HL-60/S4 treated with retinoic acid at 250 ng/mL for 4 days and 3 days (cell line): Measurements from ENCODE around the gene ACKR4.
"Not testable (repeated sequence)": the region's sequence is repeated elsewhere in the genome, so short reads cannot be mapped to it uniquely, and the experiment has no call there.

Source experiments
- in situ Hi-C: fragments of 300-500 bp; cut with MboI; formaldehyde crosslinking; loops from 2 replicates; pipeline ENCODE4 v1.7.0; 2022; ENCODE audit warnings: low sequenced_read_pairs

Gene ACKR4

DNA sequence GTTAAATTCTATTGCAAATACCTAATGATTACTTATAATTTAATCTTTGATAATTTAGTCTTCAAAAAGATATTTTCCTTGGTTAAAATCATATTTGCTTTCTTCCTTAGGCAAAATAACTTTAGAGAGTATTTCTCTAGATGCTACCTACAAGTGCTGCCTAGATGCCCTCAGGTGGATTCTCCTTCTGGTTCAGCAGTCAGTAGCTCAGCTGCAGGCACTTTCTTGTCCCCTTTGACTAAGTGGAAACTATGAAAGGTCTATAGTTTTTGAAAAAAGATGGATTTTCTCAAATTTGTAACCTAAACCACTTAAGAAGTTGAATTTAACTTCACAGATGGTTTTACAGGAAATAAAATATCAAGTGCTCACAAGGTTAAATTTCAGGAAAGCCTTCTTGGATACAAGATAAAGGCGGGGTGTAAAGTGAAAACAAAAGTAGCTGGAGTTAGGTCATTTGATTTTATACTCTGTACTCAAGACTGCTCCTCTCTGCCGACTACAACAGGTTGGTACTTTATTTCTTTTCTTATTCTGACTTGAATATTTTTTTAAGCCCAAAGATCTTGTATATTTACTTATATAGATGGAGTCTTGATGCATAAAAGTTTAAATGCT, at the start of gene ACKR4:
ACKR4 (plus strand) TSS at position 455 of the 618 bp plus-strand sequence. CDS start 3,128 bp downstream, outside the sequence.
- in situ Hi-C loops = no loop called here

DNA sequence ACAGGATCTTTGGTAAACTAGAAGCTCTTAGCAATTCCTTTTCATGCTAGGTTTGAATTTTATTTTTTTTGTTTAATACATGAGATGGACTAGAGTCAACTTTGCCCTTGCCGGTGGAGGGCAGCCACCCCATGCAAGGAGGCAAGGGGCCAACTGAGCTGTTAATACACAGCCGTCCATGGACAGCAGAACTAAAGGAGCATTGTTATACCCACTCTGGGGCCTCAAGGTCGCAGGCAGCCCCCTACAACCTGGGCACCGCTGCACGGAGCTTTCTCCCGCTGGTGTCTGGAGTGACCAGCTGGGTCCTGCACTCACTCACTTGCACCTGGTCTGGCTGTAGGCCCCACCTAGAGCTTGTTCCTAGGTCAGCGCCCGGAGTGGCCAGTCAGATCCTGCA, 47.9 kb upstream of the ACKR4 start:
- in situ Hi-C loops = loop anchor here (10.0 kb wide), 1 partner anchor 86 kb away; no protein-coding TSS in a partner anchor

DNA sequence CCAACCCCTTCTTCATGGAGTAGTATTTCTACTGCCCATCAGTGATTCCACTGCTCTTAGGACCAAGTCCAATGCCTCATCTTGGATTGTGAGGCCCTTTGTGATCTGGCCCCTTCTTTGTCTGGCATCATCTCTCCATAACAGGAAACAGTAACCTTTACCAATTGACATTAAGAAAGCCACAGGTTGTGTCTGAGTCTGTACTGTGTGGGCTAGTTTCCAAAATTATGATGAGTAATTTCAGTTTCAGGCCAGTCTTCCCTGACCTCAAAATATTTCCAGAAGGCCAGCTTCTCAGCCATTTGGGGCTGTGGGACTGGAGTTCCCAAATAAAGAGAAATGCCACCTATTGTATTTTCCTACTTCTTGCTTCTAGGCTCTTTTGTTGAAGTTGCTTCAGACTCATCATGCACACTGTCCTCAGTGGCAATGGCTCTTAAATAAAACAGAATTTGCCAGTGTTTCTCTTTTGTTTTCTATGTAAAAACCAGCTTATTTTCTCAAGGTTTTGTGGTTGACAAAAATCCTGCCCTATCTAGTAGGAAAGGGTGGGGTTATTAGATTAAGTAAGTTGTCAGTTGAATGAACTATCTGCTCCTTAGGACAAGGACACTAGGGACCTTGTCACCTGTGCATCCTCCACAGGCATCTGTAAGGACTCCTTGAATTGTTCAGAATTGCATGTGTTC, 47.0 kb upstream of the ACKR4 start:
- in situ Hi-C loops = loop anchor here (10.0 kb wide), 1 partner anchor 85 kb away; no protein-coding TSS in a partner anchor

DNA sequence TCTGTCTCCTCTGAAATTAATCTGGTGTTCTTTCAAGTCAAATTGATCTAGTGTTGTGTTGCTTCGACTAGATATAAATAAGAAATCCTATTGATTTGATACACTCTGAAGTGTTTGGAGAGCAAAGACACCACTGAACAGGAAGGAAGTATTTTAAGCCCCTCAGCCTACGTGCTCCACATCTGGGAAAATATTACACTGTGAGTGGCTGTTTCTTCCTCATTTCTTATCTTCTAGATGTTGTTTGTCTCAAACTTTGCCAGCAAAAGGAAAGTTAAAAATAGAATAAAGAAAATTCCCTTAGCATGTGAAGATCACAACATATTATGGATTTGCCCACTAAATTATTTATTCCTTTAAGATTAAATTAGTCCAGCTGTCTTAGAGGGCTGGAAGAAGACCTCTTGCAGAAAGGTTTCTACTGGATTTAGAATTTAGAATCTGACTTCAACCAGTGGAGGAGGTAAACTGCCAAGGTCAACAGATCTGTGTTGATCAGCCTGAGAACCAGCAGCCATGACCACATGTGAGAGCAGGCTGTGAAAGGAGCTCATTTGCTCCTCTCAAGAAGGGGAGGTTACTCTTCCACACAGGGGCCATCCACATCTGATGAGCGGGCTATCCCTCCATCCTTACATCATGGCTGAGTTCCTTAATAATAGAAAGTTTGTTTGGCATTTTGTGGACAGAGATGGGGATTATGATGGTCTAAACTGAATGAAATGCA, 46.3 kb upstream of the ACKR4 start:
- in situ Hi-C loops = no loop called here

DNA sequence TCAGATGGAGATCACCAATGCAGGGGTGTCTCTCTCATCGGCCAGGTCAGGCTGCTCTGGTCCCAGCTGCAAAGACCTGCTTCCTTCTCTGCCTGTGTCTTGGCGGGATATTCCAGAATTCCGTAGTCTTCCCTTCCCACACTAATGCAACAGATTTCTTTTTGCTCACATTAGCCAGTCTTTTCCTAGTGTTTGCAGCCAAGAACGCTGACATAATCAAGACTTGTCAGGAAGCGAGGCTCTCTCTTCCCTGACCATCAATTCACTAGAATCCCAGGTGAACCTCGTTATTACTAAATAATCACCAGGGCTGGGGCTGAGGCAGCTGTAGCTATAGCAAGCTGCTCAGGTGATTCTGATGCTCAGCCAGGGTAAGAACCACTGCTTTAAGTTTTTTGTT, 43.2 kb upstream of the ACKR4 start:
- in situ Hi-C loops = no loop called here

DNA sequence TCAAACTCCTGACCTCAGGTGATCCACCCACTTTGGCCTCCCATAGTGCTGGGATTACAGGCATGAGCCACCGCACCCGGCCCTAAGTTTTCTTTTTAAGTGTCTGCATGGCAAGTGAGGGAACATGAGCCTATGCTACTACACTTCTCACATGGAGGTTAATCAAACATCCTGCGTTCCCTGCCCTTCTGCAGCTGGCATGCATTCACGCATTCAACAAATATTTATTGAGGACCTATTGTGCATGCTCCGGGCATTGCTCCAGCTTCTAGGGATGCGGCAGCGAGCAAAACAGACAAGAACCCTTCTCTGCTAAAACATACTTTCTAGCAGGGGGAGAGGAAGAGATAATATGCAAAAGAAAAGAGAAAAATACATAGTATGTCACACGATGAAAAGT, 42.6 kb upstream of the ACKR4 start:
- in situ Hi-C loops = no loop called here

DNA sequence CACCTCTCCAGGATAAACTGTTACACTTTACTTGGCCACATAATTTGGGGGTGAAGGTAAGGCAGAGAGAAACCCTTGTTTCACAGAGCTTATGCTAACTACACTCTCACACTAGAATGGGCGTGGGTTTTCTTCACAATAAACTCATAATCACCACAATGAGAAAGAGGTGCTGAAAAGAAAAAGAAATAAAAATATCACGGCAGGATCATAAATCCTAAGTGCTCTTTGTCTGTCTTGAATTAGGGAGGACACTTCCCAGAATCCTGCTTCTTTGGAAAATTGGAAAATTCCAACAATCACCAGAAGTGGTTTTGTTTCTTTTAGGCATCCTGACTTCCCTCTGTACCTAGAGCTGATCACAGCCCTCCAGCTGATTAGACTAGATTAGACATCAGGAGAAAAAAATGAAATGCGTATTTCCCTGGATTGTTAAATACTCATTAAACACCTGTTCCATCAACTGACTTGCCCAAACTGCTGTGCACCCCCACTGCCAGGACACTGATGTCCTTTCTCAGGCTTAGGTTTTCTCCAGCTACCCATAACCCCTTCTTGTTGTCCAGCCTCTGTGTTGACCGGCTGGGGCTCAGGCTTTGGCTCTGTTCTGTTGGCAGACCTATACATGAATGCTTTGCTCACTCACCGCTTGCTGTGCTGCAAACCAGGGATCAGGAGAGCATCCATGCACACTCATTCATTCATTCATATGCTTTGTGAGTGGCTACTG, 41.6 kb upstream of the ACKR4 start:
- in situ Hi-C loops = no loop called here

DNA sequence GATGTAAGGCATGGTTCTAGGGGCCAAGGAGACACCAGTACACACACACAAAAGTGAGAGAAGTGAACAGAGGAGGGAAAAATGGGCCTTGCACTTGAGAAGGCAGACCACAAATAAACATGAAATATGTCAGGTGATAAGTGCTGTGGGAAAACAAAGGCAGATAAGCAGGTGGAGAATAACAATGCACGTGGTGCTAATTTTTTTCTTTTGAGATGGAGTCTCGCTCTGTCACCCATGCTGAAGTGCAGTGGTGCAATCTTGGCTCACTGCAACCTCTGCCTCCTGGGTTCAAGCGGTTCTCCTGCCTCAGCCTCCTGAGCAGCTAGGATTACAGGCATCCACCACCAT, 41.1 kb upstream of the ACKR4 start:
- in situ Hi-C loops = not testable (repeated sequence)

DNA sequence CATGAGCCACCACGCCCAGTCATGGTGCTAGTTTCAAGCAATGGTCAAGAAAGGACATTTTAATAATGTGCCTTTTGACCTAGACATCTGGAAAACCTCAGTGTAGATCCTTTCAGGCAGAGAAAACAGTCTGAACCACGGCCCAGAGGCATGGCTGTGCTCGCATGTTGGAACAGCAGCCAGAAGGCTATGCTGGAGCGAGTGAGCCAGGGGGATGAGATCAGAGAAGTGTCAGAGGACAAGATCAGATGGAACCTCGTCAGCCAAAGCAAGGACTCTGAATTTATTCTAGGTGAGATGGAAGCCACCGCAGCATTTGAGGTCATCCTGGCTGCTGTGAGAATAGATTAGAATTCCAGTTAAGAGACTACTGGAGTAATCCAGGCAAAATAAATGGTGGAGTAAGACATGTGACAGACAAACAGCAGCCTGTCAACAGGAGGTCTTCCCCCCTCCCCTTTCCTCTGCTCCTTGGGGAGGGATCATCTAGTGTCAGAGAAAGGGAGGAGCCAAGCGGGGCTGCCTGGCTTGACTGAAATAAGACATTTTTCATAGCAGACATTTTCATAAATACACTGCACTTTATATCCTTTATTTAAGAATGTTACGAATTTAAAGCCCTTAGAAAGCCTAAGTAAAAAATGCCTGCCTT, 40.4 kb upstream of the ACKR4 start:
- in situ Hi-C loops = no loop called here

DNA sequence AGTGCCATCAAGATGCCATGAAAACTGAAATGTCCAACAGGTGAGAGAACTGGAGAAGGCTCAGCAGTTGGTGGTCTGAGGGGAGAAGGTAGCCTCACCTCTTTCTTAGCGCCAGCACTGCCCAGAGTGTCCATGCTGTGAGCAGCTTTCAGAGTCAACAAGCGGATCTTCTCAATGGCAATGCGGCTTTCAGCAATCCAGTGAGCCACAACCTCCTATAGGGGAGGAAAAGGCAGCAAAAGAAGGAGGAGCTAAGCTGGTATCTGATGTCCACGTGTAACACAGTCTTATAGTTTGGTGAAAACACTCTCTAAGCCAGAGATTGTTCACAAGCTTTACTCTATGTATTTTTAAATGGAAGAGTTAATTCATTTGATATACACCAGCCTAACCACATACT, 36.1 kb upstream of the ACKR4 start:
- in situ Hi-C loops = no loop called here

DNA sequence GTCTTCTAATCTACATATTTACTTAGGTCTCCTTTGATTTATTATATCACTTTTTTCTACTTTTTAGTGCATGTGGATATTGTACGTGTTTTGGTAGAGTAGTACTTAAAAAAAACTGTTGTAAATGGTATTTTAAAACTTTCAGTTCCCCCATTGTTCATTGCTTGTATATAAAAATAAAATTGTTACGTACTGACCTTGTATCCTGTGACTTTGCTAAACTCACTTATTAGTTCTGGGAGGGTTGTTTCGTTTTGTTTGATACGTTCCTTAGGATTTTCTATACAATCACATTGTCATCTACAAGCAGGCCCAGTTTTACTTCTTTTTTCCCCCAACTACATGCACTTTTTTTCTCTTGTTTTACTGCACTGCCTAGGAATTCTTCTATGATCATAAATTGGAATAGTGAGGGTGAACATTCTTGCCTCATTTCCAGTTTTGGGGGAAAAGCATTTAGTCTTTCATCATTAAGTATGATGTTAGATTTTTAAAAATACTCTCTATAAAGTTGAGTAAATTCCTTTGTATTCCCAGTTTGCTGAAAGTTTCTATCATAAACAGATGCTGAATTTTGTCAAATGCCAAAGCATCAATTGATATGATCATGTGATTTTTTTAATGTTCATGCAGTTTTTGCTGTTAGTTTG, 33.5 kb upstream of the ACKR4 start:
- in situ Hi-C loops = no loop called here

DNA sequence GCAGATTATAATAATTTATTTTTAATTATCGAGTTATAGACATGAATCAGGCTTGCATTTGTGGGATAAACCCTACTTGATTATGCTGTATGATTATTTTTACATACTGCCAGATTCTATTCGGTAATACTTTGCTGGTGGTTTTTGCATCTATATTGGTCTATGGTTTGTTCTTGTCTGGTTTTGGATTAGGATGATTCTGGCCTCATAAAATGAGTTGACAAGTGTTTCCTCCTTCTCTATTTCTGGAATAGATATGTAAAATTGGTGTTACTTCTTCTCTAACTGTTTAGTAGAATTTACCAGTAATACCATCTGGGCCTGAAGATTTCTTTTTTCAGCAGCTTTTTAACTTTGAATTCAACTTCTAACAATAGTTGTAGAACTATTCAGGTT, 33.0 kb upstream of the ACKR4 start:
- in situ Hi-C loops = no loop called here

DNA sequence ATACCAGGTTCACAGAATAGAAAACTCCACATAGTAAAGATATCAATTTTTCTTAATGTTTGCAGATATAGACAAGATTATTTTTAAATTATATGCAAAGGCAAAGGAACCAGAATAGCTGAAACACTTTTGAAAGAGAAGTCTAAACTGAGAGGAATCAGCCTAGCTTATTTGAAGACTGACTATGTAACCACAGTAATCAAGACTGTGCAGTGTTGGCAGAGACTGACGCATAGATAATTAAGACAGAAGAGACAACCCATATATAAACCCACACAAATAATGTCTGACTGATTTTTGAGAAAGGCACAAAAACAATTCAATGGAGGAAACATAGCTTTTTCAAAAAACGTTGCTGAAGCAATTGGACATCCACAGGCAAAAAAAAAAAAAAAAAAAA, 28.6 kb upstream of the ACKR4 start:
- in situ Hi-C loops = no loop called here

DNA sequence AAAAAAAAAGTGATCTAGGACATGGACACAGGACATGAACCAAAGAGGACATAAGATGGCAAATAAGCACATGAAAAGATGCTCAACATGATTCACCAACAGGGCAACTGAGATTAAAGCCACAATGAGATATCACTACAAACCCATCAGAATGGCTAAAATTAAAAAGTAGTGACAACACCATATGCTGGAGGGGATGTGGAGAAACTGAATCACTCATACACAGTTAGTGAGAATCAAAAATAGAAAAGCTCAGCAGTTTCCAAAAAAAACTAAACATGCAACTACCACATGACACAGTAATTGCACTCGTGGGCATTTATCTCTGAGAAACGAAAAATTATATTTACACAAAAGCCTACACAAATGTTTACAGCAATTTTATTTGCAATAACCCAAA, 27.9 kb upstream of the ACKR4 start:
- in situ Hi-C loops = no loop called here

DNA sequence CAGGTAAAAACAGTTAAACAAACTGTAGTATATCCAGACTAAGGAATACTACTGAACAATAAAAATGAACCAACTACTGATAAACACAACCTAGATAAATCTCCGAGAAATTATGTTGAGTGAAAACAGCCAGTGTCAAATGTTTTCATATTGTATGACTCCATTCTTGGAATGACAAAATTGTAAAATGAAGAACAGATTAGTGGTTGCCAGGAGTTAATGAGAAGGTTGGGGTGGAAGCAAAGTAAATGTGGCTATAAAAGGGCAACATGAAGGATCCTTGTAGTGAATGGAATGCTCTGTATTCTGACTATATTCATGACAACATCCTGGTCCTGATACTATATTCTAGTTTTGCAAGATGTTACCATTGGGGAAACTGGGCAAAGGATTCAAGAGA, 27.5 kb upstream of the ACKR4 start:
- in situ Hi-C loops = no loop called here

DNA sequence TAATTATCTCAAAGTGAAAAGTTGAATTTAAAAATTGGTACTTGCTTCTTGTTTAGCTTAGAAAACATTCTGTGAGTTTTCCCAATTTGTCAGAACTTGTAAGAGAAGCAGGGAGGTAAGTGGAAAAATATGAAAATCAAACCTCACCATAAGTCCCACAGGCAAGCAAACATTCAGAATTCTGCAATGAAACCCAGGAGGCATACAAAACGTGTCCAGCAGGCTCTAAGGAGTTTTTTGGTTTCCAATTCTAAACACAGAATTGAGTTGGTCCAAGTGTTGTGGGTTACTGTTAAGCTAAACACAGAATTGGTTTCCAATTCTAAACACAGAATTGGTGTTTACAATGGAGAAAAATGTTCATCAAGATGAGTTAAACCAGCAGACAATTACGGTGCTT, 27.1 kb upstream of the ACKR4 start:
- in situ Hi-C loops = no loop called here

DNA sequence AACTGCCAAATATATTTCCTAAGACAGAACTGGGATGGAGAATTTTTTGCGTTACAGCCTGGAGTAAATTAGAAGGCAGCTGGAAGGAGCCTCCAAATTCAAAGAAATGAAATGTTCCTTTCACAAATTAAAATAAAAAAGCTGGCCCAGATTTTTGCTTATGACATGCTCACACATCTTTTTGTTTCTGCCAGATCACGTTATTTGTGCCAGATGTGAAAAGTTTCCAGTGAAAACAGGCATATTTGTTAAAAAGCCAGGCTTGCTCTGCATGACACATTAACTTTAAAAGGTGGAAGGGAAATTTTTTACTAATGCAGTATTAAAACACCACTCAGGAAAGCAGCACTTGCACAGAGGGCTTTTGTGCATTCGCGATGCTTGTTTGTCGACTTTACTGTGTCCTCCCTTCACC, 23.3 kb upstream of the ACKR4 start:
- in situ Hi-C loops = no loop called here

DNA sequence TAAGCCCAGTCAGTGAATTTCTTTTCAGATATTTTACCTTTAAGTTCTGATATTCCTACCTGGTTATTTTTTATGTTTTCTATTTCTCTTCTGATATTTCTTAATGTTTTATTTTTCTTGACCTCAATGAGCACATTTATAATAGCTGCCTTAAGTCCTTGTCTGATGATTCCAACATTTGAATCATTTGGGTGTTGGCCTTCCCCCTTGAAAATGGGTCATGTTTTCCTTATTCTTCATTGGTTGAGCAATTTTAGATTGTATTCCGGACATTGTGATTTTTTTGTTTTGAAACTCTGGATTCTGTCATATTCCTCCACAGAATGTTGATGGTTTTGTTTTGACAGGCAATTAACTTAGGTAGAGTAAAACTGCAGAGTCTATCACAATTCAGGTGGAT, 9.7 kb upstream of the ACKR4 start:
- in situ Hi-C loops = no loop called here

DNA sequence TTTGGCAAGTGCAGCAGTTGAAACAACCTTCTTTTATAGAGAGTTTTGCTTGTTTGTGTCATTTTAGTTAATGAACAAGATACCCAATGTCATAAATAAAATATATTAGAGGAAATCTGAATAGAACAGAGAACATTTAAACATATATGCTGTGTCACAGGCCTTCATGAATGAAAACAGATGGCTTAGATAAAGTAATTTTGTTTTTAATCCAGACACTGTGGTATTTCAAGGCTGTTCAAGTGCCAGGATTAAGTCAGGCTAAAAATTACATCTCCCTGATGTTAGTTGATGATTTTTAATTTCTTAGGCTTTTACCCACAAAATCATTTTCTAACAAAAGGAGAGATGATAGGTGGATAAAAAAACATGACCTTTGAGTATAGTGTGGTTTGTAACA, 4.9 kb upstream of the ACKR4 start:
- in situ Hi-C loops = no loop called here

DNA sequence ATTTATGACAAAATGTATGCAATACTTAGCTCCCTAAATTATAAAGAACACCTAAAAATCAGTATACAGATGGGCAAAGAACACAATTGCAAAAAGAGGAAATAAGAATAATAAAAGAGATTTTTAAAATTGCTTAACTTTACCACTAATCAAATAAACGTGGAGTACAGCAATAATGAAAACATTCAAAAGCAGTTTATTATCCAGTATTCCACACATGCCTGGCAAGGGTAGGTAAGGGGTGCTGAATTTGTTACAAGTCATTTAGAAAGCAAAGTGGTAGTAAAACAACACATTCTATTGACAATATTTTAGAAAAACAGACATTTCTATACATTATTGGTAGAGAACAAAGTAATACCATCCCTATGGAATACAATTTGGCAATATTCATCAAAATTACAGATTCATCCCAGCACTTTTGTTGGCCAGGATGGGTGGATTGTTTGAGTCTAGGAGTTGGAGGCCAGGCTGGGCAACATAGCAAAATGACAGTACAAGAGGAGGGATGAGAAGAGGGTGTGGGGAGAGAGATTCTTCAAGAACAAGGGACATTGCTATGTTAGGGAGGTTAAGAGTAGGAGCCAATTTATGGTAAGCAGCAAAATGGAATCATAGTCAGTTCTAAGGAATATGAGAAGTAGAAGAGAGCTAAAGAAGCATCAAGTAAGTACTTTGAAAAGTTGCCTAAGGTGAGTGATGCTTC, 3.7 kb upstream of the ACKR4 start:
- in situ Hi-C loops = no loop called here
